Measurements from ENCODE around the gene UGT8. TPM values are rescaled to one million over a fixed set of nuclear protein-coding genes. Genes with fewer than 3 reads are reported as not detected.

UGT8 gene
- total and polyA plus RNA-seq, 4 donors: not detected

DNA sequence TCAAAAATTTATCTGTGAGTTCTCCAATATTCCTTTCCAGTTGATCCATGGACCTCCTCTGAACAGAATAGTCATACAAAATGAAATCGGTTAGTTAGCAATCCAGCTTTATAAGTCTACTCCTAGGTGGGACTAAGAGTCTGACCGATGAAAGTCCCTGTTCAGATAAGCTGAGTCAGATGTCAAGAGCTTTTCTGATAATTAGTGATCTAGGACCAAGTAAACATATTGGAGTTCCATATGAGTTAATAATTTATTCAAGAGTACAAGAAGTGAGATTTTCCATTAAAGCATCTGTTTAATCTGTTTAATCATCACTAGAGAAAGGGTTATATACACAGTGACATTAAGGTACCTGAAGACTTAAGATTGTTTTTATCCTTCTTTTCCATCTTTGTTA, 74.7 kb downstream of the UGT8 start:
- Histone ChIP-seq H3K36me3 (ENCODE audit: control insufficient read depth in 4 of 4, insufficient read depth in 3 of 4, low read depth in 1 of 4, low read length in 3 of 4) (no peaks in the 10 kb centered on the region), H3K9me3 (ENCODE audit: control insufficient read depth in 4 of 4, low read length in 3 of 4) (no peaks in the 10 kb centered on the region), H3K4me3 (ENCODE audit: low read depth in 1 of 3, low read length in 3 of 3) (no peak overlapping the region), H3K27ac (ENCODE audit: low read depth in 1 of 2, low read length in 2 of 2) (no peak overlapping the region), H3K4me1 (ENCODE audit: control insufficient read depth in 4 of 4, insufficient read depth in 4 of 4, low read length in 3 of 4) (no peaks in the 10 kb centered on the region), H3K27me3 (ENCODE audit: control insufficient read depth in 4 of 4, insufficient read depth in 4 of 4, low read length in 3 of 4) (peaks cover 0 to 2% (median 0%) of the 10 kb centered on the region in 4 donors), H3K9ac (ENCODE audit: low read depth in 1 of 2, low read length in 2 of 2) (no peak overlapping the region)
- 49% methylated on average over 2 of the region's 2 CpGs for WGBS
- DNase-seq (ENCODE audit: low spot score): no peak
- TF ChIP-seq FOXA1 (IDR thresholded peaks at IDR 0.05) (no peak), GABPA (IDR thresholded peaks at IDR 0.05 in 1 of 2, conservative IDR thresholded peaks at IDR 0.05 in 1 of 2) (no peak), HNF4G (IDR thresholded peaks at IDR 0.05) (no peak), SP1 (IDR thresholded peaks at IDR 0.05) (no peak), HNF4A (conservative IDR thresholded peaks at IDR 0.05) (no peak), YY1 (IDR thresholded peaks at IDR 0.05) (no peak), NR2F2 (IDR thresholded peaks at IDR 0.05) (no peak)

DNA sequence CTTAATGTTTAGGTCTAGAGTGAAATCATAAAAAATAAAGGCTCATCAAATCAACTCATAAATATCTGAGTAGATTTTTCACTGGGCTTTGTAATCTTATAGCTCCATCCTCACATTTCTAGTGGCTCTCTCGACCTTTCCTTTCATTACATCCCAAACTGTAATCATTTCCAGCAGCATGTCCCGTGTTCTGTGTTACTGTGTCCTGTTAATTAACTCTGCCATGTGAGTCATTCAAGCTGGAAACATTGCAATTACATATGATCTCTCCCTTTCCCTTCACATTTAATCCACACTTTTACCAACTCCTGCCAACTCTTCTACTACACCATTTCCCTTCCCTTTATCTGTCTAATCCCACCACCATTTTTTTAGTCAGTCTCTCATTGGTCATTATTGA, 75.5 kb downstream of the UGT8 start:
- peaks cover 0 to 2% (median 0%) of the 10 kb centered on the region in 4 donors for H3K27me3 ChIP-seq (ENCODE audit: control insufficient read depth in 4 of 4, insufficient read depth in 4 of 4, low read length in 3 of 4)
- WGBS: 60% methylated on average over 2 of the region's 2 CpGs
- no peaks in the 10 kb centered on the region for H3K36me3 ChIP-seq (ENCODE audit: control insufficient read depth in 4 of 4, insufficient read depth in 3 of 4, low read depth in 1 of 4, low read length in 3 of 4)
- H3K4me3 ChIP-seq (ENCODE audit: low read depth in 1 of 3, low read length in 3 of 3): no peak overlapping the region
- DNase-seq (ENCODE audit: low spot score): no peak
- no peaks in the 10 kb centered on the region for H3K4me1 ChIP-seq (ENCODE audit: control insufficient read depth in 4 of 4, insufficient read depth in 4 of 4, low read length in 3 of 4)
- no peak for TF ChIP-seq RAD21 (IDR thresholded peaks at IDR 0.05)
- no peak for TF ChIP-seq SP1 (IDR thresholded peaks at IDR 0.05)
- no peak for TF ChIP-seq JUND (IDR thresholded peaks at IDR 0.05)
- H3K27ac ChIP-seq (ENCODE audit: low read depth in 1 of 2, low read length in 2 of 2): no peak overlapping the region
- H3K9me3 ChIP-seq (ENCODE audit: control insufficient read depth in 4 of 4, low read length in 3 of 4): no peaks in the 10 kb centered on the region
- no peak overlapping the region for H3K9ac ChIP-seq (ENCODE audit: low read depth in 1 of 2, low read length in 2 of 2)

- H3K27me3 ChIP-seq (ENCODE audit: control insufficient read depth in 4 of 4, insufficient read depth in 4 of 4, low read length in 3 of 4): peaks cover 0 to 1% (median 0%) of the 10 kb centered on the region in 4 donors
- no peaks in the 10 kb centered on the region for H3K9me3 ChIP-seq (ENCODE audit: control insufficient read depth in 4 of 4, low read length in 3 of 4)
- H3K4me3 ChIP-seq (ENCODE audit: low read depth in 1 of 3, low read length in 3 of 3): no peak overlapping the region
- no peaks in the 10 kb centered on the region for H3K36me3 ChIP-seq (ENCODE audit: control insufficient read depth in 4 of 4, insufficient read depth in 3 of 4, low read depth in 1 of 4, low read length in 3 of 4)
- no peak overlapping the region for H3K27ac ChIP-seq (ENCODE audit: low read depth in 1 of 2, low read length in 2 of 2)
- no peak overlapping the region for H3K9ac ChIP-seq (ENCODE audit: low read depth in 1 of 2, low read length in 2 of 2)
- H3K4me1 ChIP-seq (ENCODE audit: control insufficient read depth in 4 of 4, insufficient read depth in 4 of 4, low read length in 3 of 4): no peaks in the 10 kb centered on the region
- TF ChIP-seq SP1 (IDR thresholded peaks at IDR 0.05) (no peak), NR2F2 (IDR thresholded peaks at IDR 0.05) (no peak), RXRA (IDR thresholded peaks at IDR 0.05) (no peak), YY1 (IDR thresholded peaks at IDR 0.05) (no peak), JUND (IDR thresholded peaks at IDR 0.05) (no peak), FOXA1 (IDR thresholded peaks at IDR 0.05) (no peak), EGR1 (IDR thresholded peaks at IDR 0.05; ENCODE audit: low read depth in 2 of 2) (no peak), REST (IDR thresholded peaks at IDR 0.05) (no peak), TAF1 (conservative IDR thresholded peaks at IDR 0.05) (no peak), HNF4A (conservative IDR thresholded peaks at IDR 0.05) (no peak), FOXA2 (IDR thresholded peaks at IDR 0.05) (no peak), RAD21 (IDR thresholded peaks at IDR 0.05) (no peak), HNF4G (IDR thresholded peaks at IDR 0.05) (no peak), GABPA (IDR thresholded peaks at IDR 0.05 in 1 of 2, conservative IDR thresholded peaks at IDR 0.05 in 1 of 2) (no peak)
- TF ChIP-seq, protein P1, sequence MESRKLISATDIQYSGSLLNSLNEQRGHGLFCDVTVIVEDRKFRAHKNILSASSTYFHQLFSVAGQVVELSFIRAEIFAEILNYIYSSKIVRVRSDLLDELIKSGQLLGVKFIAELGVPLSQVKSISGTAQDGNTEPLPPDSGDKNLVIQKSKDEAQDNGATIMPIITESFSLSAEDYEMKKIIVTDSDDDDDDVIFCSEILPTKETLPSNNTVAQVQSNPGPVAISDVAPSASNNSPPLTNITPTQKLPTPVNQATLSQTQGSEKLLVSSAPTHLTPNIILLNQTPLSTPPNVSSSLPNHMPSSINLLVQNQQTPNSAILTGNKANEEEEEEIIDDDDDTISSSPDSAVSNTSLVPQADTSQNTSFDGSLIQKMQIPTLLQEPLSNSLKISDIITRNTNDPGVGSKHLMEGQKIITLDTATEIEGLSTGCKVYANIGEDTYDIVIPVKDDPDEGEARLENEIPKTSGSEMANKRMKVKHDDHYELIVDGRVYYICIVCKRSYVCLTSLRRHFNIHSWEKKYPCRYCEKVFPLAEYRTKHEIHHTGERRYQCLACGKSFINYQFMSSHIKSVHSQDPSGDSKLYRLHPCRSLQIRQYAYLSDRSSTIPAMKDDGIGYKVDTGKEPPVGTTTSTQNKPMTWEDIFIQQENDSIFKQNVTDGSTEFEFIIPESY (IDR thresholded peaks at IDR 0.05): no peak
- TF ChIP-seq, protein P2, sequence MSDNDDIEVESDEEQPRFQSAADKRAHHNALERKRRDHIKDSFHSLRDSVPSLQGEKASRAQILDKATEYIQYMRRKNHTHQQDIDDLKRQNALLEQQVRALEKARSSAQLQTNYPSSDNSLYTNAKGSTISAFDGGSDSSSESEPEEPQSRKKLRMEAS (IDR thresholded peaks at IDR 0.05): no peak
- TF ChIP-seq, protein P3, sequence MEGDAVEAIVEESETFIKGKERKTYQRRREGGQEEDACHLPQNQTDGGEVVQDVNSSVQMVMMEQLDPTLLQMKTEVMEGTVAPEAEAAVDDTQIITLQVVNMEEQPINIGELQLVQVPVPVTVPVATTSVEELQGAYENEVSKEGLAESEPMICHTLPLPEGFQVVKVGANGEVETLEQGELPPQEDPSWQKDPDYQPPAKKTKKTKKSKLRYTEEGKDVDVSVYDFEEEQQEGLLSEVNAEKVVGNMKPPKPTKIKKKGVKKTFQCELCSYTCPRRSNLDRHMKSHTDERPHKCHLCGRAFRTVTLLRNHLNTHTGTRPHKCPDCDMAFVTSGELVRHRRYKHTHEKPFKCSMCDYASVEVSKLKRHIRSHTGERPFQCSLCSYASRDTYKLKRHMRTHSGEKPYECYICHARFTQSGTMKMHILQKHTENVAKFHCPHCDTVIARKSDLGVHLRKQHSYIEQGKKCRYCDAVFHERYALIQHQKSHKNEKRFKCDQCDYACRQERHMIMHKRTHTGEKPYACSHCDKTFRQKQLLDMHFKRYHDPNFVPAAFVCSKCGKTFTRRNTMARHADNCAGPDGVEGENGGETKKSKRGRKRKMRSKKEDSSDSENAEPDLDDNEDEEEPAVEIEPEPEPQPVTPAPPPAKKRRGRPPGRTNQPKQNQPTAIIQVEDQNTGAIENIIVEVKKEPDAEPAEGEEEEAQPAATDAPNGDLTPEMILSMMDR (IDR thresholded peaks at IDR 0.05; ENCODE audit: low read depth, low read length, missing input control): no peak
- TF ChIP-seq, protein P4, sequence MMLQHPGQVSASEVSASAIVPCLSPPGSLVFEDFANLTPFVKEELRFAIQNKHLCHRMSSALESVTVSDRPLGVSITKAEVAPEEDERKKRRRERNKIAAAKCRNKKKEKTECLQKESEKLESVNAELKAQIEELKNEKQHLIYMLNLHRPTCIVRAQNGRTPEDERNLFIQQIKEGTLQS (IDR thresholded peaks at IDR 0.05): no peak
- 60% methylated on average over 1 of the region's 1 CpG for whole genome bisulfite sequencing
- no peak for DNase-seq (ENCODE audit: low spot score)
Observed at GRCh38 chr4:114677346-114677979, 78.9 kb downstream of the UGT8 start.

All from liver (tissue), 9 donors.